ENCODE data around the gene RNASE11. TPM values are rescaled to one million over a fixed set of nuclear protein-coding genes. Genes with fewer than 3 reads are reported as not detected.

RNASE11 gene
- total RNA-seq, 1 donor from 2014 or later: not detected

DNA sequence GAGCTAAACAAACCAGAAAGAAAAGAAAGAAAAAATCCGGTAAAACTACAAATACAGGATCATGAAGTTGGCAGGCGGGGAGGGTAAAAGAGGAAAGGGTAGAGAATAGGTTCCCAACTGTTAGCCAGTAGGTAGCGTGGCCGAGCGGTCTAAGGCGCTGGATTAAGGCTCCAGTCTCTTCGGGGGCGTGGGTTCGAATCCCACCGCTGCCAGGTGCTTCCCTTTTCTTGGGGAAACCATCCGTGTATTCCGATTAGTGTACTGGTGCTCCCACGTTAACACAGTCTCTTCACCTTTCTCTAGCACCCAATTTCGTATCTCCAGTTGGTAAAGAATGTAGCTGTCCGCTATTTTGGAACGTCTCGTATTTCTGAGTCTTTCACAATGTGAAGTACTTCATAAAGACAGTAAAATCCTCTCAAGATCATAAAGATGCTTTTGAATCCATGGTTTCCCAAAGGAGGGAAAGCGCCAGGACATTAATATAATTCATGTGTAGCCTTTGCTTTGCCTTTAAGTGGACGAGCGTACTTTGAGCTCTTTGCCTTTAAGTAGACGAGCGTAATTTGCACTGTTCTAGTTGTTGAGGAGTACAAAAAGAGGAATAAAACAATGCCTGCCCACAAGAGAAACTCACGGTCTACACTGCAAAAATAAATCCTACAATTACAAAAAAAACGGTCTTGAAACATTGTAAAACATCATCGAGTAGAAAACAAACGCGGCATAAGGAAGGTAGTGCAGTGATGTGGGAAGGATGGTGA is 22.4 kb upstream of the RNASE11 start:
- no peak overlapping the region for H3K27ac ChIP-seq
- H3K36me3 ChIP-seq: no peaks in the 10 kb centered on the region
- no peak for TF ChIP-seq CTCF (IDR thresholded peaks at IDR 0.05)
- no peak for TF ChIP-seq EZH2phosphoT487 (IDR thresholded peaks at IDR 0.05)
- no peak for TF ChIP-seq EZH2 (IDR thresholded peaks at IDR 0.05)
- H3K9me3 Mint-ChIP-seq: no peaks in the 10 kb centered on the region
- peaks cover 6% of the 10 kb centered on the region for H3K4me1 Mint-ChIP-seq
- DNase-seq (ENCODE audit: low spot score): peak; percentile 80
- peaks cover 27% of the 10 kb centered on the region for H3K27me3 ChIP-seq
- no peaks in the 10 kb centered on the region for H3K27me3 Mint-ChIP-seq (ENCODE audit: insufficient read depth, low read depth)
- no peaks in the 10 kb centered on the region for H4K20me1 ChIP-seq (ENCODE audit: low read depth)
- H3K9ac ChIP-seq: peak overlapping the region; percentile 31
- H3F3A ChIP-seq (ENCODE audit: low read depth): peaks cover 17% of the 10 kb centered on the region
- no peaks in the 10 kb centered on the region for H3K36me3 Mint-ChIP-seq
- H3K4me3 ChIP-seq: peak overlapping the region; percentile 95
- no peaks in the 10 kb centered on the region for H3K79me2 ChIP-seq (ENCODE audit: low read depth)
- H2AFZ ChIP-seq (replicated peaks): peak overlapping the region; percentile 72
- peak overlapping the region; percentile 87 for H3K4me2 ChIP-seq
- no peaks in the 10 kb centered on the region for H3K9me3 ChIP-seq (ENCODE audit: low read depth)
- no peak overlapping the region for H3K4me3 Mint-ChIP-seq
- no peaks in the 10 kb centered on the region for H3K4me1 ChIP-seq
- H3K27ac Mint-ChIP-seq: no peak overlapping the region

DNA sequence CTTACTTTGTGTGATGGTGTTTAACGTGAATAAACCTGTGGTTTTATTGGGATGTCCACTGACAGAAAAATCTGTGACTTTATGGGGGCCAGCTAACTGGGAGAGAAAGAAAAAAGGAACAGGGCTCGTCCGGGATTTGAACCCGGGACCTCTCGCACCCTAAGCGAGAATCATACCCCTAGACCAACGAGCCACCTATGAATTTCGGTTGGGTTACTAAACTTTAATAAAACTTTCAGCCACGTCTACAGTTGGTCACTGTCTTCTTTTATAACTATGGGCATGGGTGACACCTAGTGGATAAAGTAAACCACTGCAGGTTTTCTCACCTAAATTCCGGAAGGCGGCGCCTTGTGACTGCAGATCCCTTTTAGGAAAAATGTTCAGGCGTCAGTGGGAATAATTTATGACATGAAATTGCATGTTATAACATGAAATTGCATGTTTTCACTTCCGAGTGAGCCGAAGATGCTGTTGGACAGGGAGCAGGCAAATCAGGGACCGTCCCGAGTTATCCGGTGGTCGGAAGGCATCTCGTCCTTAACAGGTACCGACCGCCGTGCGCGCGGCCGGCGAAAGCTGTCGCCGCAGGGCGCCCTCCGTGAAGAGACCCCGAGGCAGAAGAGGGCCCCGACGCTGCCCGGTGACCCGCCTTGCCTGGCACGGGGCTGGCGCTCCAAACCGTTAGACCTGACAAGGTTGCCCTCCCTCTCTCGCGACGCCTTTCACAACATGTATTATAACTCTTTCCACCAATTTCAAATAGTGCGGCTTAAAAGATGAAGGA is 21.6 kb upstream of the RNASE11 start:
- Mint-ChIP-seq H3K4me1 (peaks cover under 1% of the 10 kb centered on the region), H3K4me3 (no peak overlapping the region), H3K36me3 (no peaks in the 10 kb centered on the region), H3K27me3 (ENCODE audit: insufficient read depth, low read depth) (no peaks in the 10 kb centered on the region), H3K9me3 (no peaks in the 10 kb centered on the region), H3K27ac (no peak overlapping the region)
- Histone ChIP-seq H3K9ac (peak overlapping the region; percentile 31), H3K36me3 (no peaks in the 10 kb centered on the region), H3K4me2 (peak overlapping the region; percentile 87), H3K79me2 (ENCODE audit: low read depth) (no peaks in the 10 kb centered on the region), H3K27me3 (peaks cover 27% of the 10 kb centered on the region), H2AFZ (replicated peaks) (peak overlapping the region; percentile 72), H3K27ac (no peak overlapping the region), H3K9me3 (ENCODE audit: low read depth) (no peaks in the 10 kb centered on the region), H3F3A (ENCODE audit: low read depth) (peaks cover 17% of the 10 kb centered on the region), H4K20me1 (ENCODE audit: low read depth) (no peaks in the 10 kb centered on the region), H3K4me1 (no peaks in the 10 kb centered on the region), H3K4me3 (peak overlapping the region; percentile 95)
- TF ChIP-seq EZH2 (IDR thresholded peaks at IDR 0.05) (no peak), CTCF (IDR thresholded peaks at IDR 0.05) (peak; percentile 98)
- DNase-seq (ENCODE audit: low spot score): peak; percentile 92

GRCh38 chr14:20608383-20609110 is 20.7 kb upstream of the RNASE11 start:
- peaks cover 9% of the 10 kb centered on the region for H3F3A ChIP-seq (ENCODE audit: low read depth)
- H3K27me3 Mint-ChIP-seq (ENCODE audit: insufficient read depth, low read depth): no peaks in the 10 kb centered on the region

More at GRCh38 chr14:20608383-20609110, 20.7 kb upstream of the RNASE11 start:
- Histone ChIP-seq H2AFZ (replicated peaks) (no peak overlapping the region), H3K79me2 (ENCODE audit: low read depth) (no peaks in the 10 kb centered on the region), H3K4me1 (no peaks in the 10 kb centered on the region), H3K36me3 (no peaks in the 10 kb centered on the region), H3K4me3 (no peak overlapping the region), H3K9me3 (ENCODE audit: low read depth) (no peaks in the 10 kb centered on the region), H3K9ac (no peak overlapping the region), H3K4me2 (peak overlapping the region; percentile 27), H3K27me3 (peaks cover 27% of the 10 kb centered on the region), H4K20me1 (ENCODE audit: low read depth) (no peaks in the 10 kb centered on the region), H3K27ac (no peak overlapping the region)
- Mint-ChIP-seq H3K27ac (no peak overlapping the region), H3K4me1 (no peaks in the 10 kb centered on the region), H3K36me3 (no peaks in the 10 kb centered on the region), H3K9me3 (no peaks in the 10 kb centered on the region), H3K4me3 (no peak overlapping the region)
- DNase-seq (ENCODE audit: low spot score): no peak
- TF ChIP-seq EZH2phosphoT487 (IDR thresholded peaks at IDR 0.05) (no peak), CTCF (IDR thresholded peaks at IDR 0.05) (no peak), EZH2 (IDR thresholded peaks at IDR 0.05) (no peak)

All from neural progenitor cell (in vitro differentiated cells).